ENCODE data around the gene HOXC4.

The HOXC4 gene

DNA sequence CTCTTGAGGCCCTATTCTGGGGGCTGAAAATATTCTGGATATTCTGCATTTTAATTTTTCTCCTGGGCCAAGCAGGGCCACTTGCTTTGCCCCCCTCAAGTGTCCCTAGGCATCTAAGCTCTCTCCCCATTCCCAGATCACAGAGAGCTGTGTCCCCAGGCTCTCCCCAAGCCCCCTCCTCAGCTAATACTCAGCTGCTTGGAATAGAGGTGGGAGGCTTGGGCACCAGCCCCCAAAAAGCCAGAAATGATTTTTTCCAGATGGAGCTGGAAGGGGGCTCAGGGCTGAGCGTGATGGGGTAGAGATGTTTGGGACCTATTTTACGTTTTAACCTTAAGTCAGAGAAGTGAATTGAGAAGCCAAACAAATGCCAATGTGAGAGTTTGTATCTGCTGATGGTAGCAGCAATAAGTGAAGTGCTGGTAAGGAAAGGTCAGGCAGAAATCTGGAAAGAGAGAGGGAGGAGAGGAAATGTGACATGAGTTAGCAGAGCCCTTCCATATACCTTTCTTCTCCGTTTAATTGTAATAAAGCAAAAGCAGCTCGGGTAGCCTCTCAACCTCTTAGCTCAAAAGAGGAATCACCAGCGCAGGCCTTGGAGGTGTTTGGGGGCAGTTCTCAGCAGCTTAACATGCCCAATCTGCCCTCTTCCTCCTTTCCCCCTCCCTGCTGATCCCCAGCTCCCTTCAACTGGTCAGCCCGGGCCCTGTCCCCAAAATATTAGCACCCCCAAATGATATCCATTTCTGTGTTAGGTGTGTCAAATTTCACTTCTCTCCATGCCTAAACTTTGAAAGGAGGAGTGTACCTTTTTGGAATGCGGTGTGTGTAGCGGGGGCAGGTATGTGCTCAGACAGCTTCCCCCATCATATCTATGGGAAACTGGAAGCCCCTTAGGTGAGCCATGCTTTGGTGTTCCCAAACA lies 30.4 kb upstream of the HOXC4 start:
- no peak overlapping the region for H3K27ac ChIP-seq
- TF ChIP-seq ZFX (IDR thresholded peaks at IDR 0.05): no peak
- TF ChIP-seq, protein P1, sequence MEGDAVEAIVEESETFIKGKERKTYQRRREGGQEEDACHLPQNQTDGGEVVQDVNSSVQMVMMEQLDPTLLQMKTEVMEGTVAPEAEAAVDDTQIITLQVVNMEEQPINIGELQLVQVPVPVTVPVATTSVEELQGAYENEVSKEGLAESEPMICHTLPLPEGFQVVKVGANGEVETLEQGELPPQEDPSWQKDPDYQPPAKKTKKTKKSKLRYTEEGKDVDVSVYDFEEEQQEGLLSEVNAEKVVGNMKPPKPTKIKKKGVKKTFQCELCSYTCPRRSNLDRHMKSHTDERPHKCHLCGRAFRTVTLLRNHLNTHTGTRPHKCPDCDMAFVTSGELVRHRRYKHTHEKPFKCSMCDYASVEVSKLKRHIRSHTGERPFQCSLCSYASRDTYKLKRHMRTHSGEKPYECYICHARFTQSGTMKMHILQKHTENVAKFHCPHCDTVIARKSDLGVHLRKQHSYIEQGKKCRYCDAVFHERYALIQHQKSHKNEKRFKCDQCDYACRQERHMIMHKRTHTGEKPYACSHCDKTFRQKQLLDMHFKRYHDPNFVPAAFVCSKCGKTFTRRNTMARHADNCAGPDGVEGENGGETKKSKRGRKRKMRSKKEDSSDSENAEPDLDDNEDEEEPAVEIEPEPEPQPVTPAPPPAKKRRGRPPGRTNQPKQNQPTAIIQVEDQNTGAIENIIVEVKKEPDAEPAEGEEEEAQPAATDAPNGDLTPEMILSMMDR (conservative IDR thresholded peaks at IDR 0.05): no peak

DNA sequence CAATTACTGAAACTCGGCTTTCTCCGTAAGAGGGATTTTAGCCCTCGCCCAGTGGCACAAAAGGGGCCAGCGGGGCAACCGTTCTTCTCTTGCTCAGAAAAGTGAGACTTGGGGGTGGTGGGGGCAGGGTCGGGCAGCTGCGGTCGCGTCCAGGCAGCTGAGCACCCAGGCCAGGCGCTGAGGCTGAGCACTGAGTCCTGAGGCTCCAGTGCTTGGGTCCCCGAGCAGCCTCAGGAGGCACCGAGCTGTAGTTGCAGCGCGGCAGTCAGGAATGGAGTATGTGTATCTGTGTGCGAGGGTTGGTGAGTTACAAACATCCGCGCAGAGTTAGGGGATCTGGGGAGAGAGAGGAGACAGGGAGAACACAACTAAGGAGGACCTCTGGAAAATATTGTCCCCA lies 29.5 kb upstream of the HOXC4 start:
- H3K27ac ChIP-seq: no peak overlapping the region
- TF ChIP-seq ZFX (IDR thresholded peaks at IDR 0.05): no peak
- TF ChIP-seq, protein P1 (conservative IDR thresholded peaks at IDR 0.05): no peak

DNA sequence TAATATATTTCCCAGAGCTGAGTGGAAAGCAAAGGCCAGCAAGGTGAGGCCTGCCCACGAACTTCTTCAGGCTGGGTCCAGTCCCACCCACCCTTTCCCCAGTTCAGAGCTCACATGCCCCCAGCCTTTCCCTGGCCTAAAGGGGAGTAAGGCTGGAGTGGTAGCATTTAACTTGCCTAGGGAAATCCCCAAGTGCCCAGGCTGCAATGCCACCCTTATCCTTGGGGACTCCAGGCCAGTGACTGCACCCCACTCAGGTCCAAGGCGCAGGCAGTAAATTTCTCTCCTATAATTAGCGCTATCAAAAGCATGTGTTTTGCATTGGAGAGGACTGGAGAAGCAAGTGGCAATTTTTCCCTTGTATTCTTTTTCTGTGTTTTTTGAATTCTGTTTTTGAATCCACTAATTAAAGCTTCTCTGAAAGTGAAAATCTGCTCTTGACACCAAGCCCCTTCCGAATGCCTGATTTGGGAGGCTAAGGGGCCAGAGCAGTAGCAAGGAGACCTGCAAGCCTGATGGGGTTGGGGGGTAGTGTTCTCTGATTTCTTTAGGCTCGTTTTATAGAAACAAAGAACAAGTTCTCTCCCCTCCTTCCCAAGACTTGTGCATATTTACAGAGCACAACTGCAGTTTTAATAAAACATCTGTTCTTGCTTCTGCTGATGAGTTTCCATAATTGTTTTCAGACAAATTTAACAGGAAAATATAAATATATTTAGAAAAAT lies 28.9 kb upstream of the HOXC4 start:
- no peak overlapping the region for H3K27ac ChIP-seq
- no peak for TF ChIP-seq ZFX (IDR thresholded peaks at IDR 0.05)
- TF ChIP-seq, protein P1 (conservative IDR thresholded peaks at IDR 0.05): no peak

DNA sequence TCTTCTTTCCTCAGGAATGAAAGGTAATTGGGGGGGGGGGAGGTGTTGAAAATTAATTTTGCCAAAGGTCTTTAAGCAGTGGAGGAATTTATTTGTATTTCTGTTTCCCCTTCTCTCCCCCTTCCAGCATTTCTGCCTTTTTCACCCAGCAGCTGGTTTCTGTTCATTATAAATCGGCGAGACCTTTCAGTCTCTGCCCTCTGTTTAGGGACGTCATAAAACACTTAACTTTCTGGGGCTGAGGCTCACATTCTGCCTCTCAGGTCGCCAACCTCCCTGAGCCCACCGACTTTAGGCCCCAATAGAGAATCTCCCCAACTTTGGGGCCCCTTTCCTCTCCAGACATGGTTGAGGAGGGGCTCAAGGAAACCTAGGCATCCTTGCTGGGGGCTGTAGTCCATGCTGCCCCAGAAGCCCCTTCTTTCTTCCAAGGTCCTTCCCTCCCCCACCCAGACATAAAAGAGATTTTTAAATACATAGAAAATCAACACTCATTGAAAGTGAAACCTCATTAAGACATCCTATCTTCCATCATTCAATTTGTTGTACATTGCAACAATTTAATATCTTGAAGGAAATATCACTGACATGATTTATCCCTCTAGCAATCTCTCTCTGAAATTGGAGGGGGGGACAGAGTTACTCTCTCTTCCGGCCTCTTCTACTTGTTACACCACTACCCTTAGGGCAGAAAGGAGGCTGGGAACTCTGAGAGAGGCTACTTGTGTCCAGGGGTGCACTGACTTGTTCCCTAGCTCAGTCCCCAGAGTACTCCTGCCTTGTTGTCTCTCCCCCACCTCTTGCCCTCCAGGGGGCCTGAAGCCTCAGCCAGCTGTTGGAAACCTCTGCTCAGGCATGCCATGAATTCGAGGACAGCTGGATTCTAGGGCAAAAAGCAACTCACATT lies 27.9 kb upstream of the HOXC4 start:
- H3K27ac ChIP-seq: no peak overlapping the region
- TF ChIP-seq, protein P1 (conservative IDR thresholded peaks at IDR 0.05): no peak
- no peak for TF ChIP-seq ZFX (IDR thresholded peaks at IDR 0.05)

DNA sequence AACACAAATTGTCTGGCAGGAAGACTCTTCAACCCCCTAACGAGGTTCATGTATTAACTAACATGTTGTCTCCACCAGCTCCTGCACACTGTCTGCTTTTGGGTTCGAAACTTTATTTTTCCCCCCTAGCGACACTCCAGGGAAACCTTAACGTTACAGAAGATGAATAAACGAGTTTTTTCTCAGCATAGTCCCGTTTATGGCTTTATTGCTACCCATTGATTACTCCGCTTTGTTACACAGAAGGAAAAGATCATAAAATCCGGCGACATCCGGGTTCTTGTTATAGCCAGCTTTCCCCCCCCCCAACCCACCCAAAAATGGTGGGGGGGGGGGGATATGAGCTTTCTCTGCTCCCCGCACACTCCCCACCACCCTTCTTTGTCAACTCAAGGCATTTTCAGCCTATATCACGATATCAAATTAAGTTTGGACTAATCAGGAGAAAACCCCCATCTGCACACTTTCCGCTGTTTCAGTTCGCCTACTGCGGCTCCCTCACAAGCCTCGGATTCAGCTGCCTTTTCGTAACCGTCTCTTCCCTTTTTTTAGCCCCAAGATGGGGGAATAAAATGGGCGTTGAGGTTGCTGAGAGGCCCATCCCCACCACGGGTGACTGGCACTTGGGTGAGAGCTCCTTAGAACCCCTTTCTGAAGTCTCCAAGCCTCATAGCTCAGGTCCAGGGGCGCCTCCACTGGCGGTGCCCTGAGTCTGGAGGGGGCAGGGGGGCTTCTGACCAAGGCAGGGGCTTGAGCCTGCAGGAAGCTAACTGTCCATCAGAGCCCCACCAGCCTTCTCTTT lies 26.8 kb upstream of the HOXC4 start:
- H3K27ac ChIP-seq: no peak overlapping the region
- TF ChIP-seq, protein P1 (conservative IDR thresholded peaks at IDR 0.05): no peak
- TF ChIP-seq ZFX (IDR thresholded peaks at IDR 0.05): no peak

DNA sequence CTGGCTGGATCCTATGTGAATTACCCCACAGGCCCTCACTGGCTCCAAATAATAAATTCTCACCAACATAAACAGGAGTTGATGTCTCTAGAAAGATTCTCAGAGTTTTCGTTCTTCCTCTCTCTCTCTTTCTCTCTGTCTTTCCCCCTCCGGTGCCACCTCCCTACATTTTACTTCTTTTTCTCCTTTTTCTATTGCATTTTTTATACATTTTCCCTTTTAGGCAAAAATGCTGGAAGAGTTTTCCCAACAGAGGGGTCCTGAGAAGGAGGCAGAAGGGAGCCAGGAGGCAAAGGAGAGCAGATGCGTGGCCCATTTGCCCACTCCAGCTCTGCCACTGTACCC lies 26.2 kb upstream of the HOXC4 start:
- TF ChIP-seq, protein P1 (conservative IDR thresholded peaks at IDR 0.05): no peak
- TF ChIP-seq ZFX (IDR thresholded peaks at IDR 0.05): no peak
- H3K27ac ChIP-seq: no peak overlapping the region
